Peyer's patch (tissue), 4 donors: Measurements from ENCODE around the gene SCO1.

Experiments
- CTCF ChIP-seq, 6 experiments: fragments of 450-650 bp in 4 of 6; fragments of 200-600 bp in 2 of 6; sonication (generic) in 1 of 6; IDR thresholded peaks; one replicate each; pipeline ENCODE4 v1.5.1; 2017 to 2019; ENCODE audit warnings: antibody characterized with exemption in 6 of 6, mild to moderate bottlenecking in 3 of 6, moderate library complexity in 1 of 6
- POLR2A ChIP-seq, 2 donors: fragments of 450-650 bp; IDR thresholded peaks; one replicate each; pipeline ENCODE4 v1.5.1; 2017; ENCODE audit warnings: antibody characterized with exemption in 2 of 2, mild to moderate bottlenecking in 2 of 2, moderate library complexity in 2 of 2

- TF ChIP-seq POLR2A (IDR thresholded peaks at IDR 0.05) (no peak), CTCF (IDR thresholded peaks at IDR 0.05) (no peak)
Measured at GRCh38 chr17:10623737-10624338, 73.5 kb downstream of the SCO1 start.
